ENCODE measurements around the gene EGR4. TPM values are rescaled to one million over a fixed set of nuclear protein-coding genes. Genes with fewer than 3 reads are reported as not detected.

EGR4 gene
- total RNA-seq, 4 donors from 2014 or later, result not detected

GRCh38 chr2:73272270-73272669 is 21.1 kb downstream of the EGR4 start:
- DNase-seq (ENCODE audit: low spot score in 2 of 2), result no peak
- H3K4me3 ChIP-seq, result no peak overlapping the region
- 80 to 94% methylated on average over 1 of the region's 1 CpG for WGBS, 2 donors
- H3K4me1 ChIP-seq, result peaks cover 0 to 8% (median 3%) of the 10 kb centered on the region in 4 donors
- peaks cover 0 to 43% of the 10 kb centered on the region in 2 donors for H3K27me3 ChIP-seq
- H3K27ac ChIP-seq, result no peak overlapping the region
- H3K9me3 ChIP-seq, result peaks cover 0 to 19% (median 0%) of the 10 kb centered on the region in 4 donors
- no peaks in the 10 kb centered on the region for H3K36me3 ChIP-seq
- TF ChIP-seq EP300 (IDR thresholded peaks at IDR 0.05) (no peak), CTCF (IDR thresholded peaks at IDR 0.05) (no peak), POLR2A (IDR thresholded peaks at IDR 0.05) (no peak)

GRCh38 chr2:73269686-73270465 is 23.5 kb downstream of the EGR4 start:
- Histone ChIP-seq H3K4me1 (peaks cover 0 to 8% (median 3%) of the 10 kb centered on the region in 4 donors), H3K9me3 (peaks cover 0 to 10% (median 0%) of the 10 kb centered on the region in 4 donors), H3K27me3 (peaks cover 0 to 49% of the 10 kb centered on the region in 2 donors), H3K27ac (no peak overlapping the region), H3K36me3 (no peaks in the 10 kb centered on the region), H3K4me3 (no peak overlapping the region)
- no peak for DNase-seq (ENCODE audit: low spot score in 2 of 2)
- TF ChIP-seq POLR2A (IDR thresholded peaks at IDR 0.05) (no peak), CTCF (IDR thresholded peaks at IDR 0.05) (no peak), EP300 (IDR thresholded peaks at IDR 0.05) (no peak)
- WGBS, 2 donors, result 31% methylated on average over 12 to 19 of the region's 22 CpGs

GRCh38 chr2:73268830-73269685 is 24.3 kb downstream of the EGR4 start:
- Histone ChIP-seq H3K9me3 (peaks cover 0 to 7% (median 0%) of the 10 kb centered on the region in 4 donors), H3K27ac (no peak overlapping the region), H3K4me1 (peaks cover 0 to 8% (median 3%) of the 10 kb centered on the region in 4 donors), H3K36me3 (no peaks in the 10 kb centered on the region), H3K27me3 (peaks cover 0 to 49% of the 10 kb centered on the region in 2 donors), H3K4me3 (peak overlapping the region in 2 of 4 donors; percentile 23 to 24)
- no peak for TF ChIP-seq EP300 (IDR thresholded peaks at IDR 0.05)
- no peak for TF ChIP-seq POLR2A (IDR thresholded peaks at IDR 0.05)
- no peak for TF ChIP-seq CTCF (IDR thresholded peaks at IDR 0.05)
- no peak for DNase-seq (ENCODE audit: low spot score in 2 of 2)
- WGBS, 2 donors, result 11 to 24% methylated on average over 51 to 56 of the region's 113 CpGs

- H3K27me3 ChIP-seq, result peaks cover 0 to 49% of the 10 kb centered on the region in 2 donors
- H3K4me1 ChIP-seq, result peaks cover 0 to 8% (median 3%) of the 10 kb centered on the region in 4 donors
- WGBS, 2 donors, result 26 to 37% methylated on average over 14 of the region's 14 CpGs
- H3K36me3 ChIP-seq, result no peaks in the 10 kb centered on the region
- TF ChIP-seq POLR2A (IDR thresholded peaks at IDR 0.05), result no peak
- H3K9me3 ChIP-seq, result peaks cover 0 to under 1% (median 0%) of the 10 kb centered on the region in 4 donors
- H3K4me3 ChIP-seq, result peak overlapping the region in 2 of 4 donors; percentile 23 to 24
- no peak for DNase-seq (ENCODE audit: low spot score in 2 of 2)
- H3K27ac ChIP-seq, result no peak overlapping the region
These were observed 24.9 kb downstream of the EGR4 start for GRCh38 chr2:73268366-73268829.

GRCh38 chr2:73267008-73267407 is 26.3 kb downstream of the EGR4 start:
- WGBS, 2 donors, result 94 to 96% methylated on average over 4 of the region's 4 CpGs
- DNase-seq (ENCODE audit: low spot score in 2 of 2), result no peak
- TF ChIP-seq EP300 (IDR thresholded peaks at IDR 0.05) (no peak), POLR2A (IDR thresholded peaks at IDR 0.05) (no peak), CTCF (IDR thresholded peaks at IDR 0.05) (no peak)
- no peak overlapping the region for H3K27ac ChIP-seq
- no peaks in the 10 kb centered on the region for H3K9me3 ChIP-seq
- peaks cover 0 to 8% (median 3%) of the 10 kb centered on the region in 4 donors for H3K4me1 ChIP-seq
- H3K4me3 ChIP-seq, result no peak overlapping the region
- H3K27me3 ChIP-seq, result peaks cover 0 to 49% of the 10 kb centered on the region in 2 donors
- H3K36me3 ChIP-seq, result no peaks in the 10 kb centered on the region

Data from tibial nerve (tissue), 4 donors.